GM12891 (cell line): Measurements from ENCODE around the gene DAZAP1.
A peak's percentile ranks its signal among the peaks of the same experiment; 100 is the strongest.

Source experiments
- POLR2A ChIP-seq: IDR thresholded peaks from 2 replicates; pipeline ENCODE4 v1.6.1; 2011; ENCODE audit warnings: low read depth, low read length, control low read depth
- POLR2AphosphoS5 ChIP-seq: IDR thresholded peaks from 2 replicates; pipeline ENCODE4 v1.6.1; 2011; ENCODE audit warnings: low read depth, low read length, control low read depth
- TAF1 ChIP-seq: IDR thresholded peaks from 2 replicates; pipeline ENCODE4 v1.6.1; 2011; ENCODE audit warnings: low read depth, low read length, control low read depth

DNA sequence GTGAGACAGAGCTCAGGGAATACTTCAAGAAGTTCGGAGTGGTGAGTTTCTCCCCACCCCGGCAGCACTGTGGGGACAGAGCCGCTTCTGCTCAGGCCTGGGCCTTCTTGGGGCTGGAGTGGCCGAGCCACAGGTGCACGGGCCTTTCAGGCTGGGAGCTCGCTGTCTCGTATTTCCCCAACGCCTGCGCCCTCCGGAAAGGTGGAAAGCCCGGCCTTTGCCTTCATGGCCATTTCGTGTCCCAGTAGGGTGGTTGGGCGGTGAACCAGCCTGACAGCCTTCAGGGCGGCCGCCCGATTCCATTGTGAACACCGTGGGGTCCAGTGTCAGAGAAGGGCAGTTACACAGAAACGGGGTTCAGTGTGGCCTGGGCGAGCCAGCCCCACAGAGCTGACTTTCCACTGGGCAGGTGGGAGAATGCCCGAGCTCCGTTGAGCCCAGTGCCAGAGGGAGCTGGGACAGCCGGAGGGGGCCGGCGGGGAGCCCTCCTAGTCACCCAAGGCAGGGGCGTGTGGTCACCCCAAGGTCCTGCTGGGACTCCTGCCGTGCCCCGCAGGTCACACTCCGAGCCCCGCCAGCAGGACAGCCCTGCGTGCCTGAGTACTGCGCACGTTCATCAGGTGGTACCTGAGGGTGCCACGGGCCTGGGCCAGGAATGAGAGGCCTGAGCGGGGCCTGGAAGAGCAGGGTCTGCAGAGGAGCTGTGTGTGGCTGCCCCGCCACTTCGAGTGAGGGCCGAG lies 14.0 kb downstream of the DAZAP1 start:
- 0 out of 2 replicates have a peak, but pooled peaks have one; percentile 11 for TF ChIP-seq POLR2A
- TF ChIP-seq POLR2AphosphoS5 = no peak
- TF ChIP-seq TAF1 = no peak
